Large intestine (tissue), 3 donors: ENCODE data around the gene FOXL1. TPM values are rescaled to one million over a fixed set of nuclear protein-coding genes. Genes with fewer than 3 reads are reported as not detected.

ENCODE experiments used
- DNase-seq, 2 donors: peaks; one replicate each; pipeline versions ENCODE4 v3.0.0 to v3.0.0-alpha.2; 2013
- H3K27ac ChIP-seq: one replicate; pipeline ENCODE4 v1.5.1; 2013; ENCODE audit warnings: low read length
- H3K27me3 ChIP-seq: 2 replicates; pipeline ENCODE4 v1.6.1; 2013; ENCODE audit warnings: low read length; ENCODE audit not compliant: control insufficient read depth, insufficient read depth
- H3K36me3 ChIP-seq: 2 replicates; pipeline ENCODE4 v1.6.1; 2013; ENCODE audit warnings: low read length; ENCODE audit not compliant: control insufficient read depth, insufficient read depth
- H3K4me1 ChIP-seq: one replicate; pipeline ENCODE4 v1.6.1; 2013; ENCODE audit warnings: low read length; ENCODE audit not compliant: control insufficient read depth, insufficient read depth
- H3K4me3 ChIP-seq: one replicate; pipeline ENCODE4 v1.5.1; 2013; ENCODE audit warnings: low read length
- H3K9me3 ChIP-seq: one replicate; pipeline ENCODE4 v1.6.1; 2013; ENCODE audit warnings: mild to moderate bottlenecking, low read depth, low read length, moderate library complexity; ENCODE audit not compliant: control insufficient read depth
- WGBS: methylation state at CpG from one replicate; pipeline ENCODE4 v1.1.5; 2013; ENCODE audit warnings: low lambda C conversion rate; ENCODE audit not compliant: insufficient coverage; 5-methylcytosine and 5-hydroxymethylcytosine counted together
- polyA plus RNA-seq: library from polyadenylated mRNA; unstranded; fragments of 120-200 nt; gene quantifications from one replicate; pipeline ENCODE4 v1.2.1, GENCODE V29; 2013

The FOXL1 gene
- polyA plus RNA-seq, 1 donor, result 5.1 TPM

DNA sequence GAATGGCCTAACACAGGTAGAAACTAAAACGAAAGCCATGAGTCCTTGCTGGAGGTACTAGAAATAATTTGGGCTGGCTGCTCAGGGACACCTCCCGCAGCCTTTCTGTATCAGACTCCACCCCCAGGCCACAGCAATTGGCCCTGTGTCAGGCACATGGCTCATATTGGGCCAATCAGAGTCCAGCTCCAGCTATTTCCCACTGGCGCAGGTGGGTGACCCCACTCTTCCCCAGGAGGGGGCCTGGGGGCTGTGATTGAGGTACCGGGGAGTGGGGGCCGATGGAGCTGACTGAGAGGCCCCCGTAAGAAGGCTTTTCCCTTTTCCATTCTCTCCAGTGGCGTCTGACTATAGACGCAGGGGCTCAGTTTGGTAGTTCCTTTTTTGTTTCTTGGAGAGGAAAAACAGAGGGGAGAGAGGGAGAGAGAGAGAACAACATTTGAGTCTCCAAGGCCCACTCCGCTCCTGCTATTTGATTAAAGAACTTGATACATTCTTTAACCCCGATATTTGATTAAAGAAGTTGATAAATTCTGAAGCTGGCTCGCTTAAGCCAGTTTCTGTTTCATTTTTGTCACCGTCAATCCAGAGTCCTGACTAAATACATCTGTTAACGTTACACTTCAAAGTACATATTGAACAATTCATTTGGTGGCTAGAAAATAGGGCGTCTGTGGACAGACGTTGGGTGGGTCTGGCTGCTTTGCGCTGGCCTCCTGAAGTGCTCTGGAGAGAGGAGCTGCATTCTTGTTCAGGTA is 26.3 kb downstream of the FOXL1 start:
- Histone ChIP-seq H3K4me3 (no peak overlapping the region), H3K27ac (no peak overlapping the region), H3K27me3 (peaks cover 14% of the 10 kb centered on the region), H3K36me3 (no peaks in the 10 kb centered on the region), H3K9me3 (no peaks in the 10 kb centered on the region), H3K4me1 (no peaks in the 10 kb centered on the region)
- WGBS, result 94% methylated on average over 2 of the region's 16 CpGs
- no peak for DNase-seq

DNA sequence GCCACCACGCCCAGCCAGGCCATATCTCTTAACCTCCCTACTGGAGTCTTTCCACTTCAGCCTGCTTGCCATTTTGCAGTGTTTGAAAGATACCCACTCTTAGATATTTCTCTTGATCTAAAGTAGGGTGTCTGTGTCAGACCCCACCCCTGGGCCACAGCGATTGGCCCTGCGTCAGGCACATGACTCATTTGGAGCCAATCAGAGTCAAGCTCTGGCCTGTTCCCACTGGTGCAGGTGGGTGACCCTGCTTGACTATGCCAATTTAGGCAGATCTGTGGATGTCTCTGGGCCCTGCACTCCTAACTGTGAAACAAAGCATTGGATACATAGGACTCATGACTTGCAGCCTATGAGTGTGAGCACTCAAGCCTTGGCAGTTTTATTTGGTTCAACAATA is 27.6 kb downstream of the FOXL1 start:
- no CpG with 5 or more reads among the region's 3 CpGs for WGBS

DNA sequence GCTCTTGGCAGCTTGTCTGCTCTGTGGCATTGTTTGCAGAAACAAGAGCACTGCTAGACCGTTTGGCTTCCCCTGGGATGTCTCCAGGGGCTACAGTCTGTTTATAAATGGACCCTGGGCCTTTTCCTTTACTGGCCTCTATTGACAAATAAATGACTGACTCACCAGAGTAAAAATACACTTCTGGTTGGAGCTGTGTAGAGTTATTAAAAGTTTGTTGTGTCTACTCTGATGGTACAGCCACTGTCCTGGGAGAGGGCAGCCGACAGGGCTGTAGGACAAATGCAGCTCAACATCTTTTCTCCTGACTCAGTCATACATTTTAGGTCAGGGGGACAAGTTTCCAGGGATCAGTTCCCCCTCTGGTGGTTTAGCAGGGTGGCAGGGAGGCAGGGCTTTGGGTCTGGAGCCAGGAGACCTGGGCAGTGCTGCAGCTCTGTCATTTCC is 30.0 kb downstream of the FOXL1 start:
- no CpG with 5 or more reads among the region's 2 CpGs for WGBS
- Histone ChIP-seq H3K36me3 (no peaks in the 10 kb centered on the region), H3K9me3 (no peaks in the 10 kb centered on the region), H3K27me3 (peaks cover 14% of the 10 kb centered on the region), H3K27ac (no peak overlapping the region), H3K4me1 (peaks cover 7% of the 10 kb centered on the region), H3K4me3 (no peak overlapping the region)
- no peak for DNase-seq

More for the DNA sequence above, 27.6 kb downstream of the FOXL1 start:
- Histone ChIP-seq H3K36me3 (no peaks in the 10 kb centered on the region), H3K27ac (no peak overlapping the region), H3K27me3 (peaks cover 14% of the 10 kb centered on the region), H3K9me3 (no peaks in the 10 kb centered on the region), H3K4me1 (peaks cover 3% of the 10 kb centered on the region), H3K4me3 (no peak overlapping the region)
- DNase-seq, result no peak

DNA sequence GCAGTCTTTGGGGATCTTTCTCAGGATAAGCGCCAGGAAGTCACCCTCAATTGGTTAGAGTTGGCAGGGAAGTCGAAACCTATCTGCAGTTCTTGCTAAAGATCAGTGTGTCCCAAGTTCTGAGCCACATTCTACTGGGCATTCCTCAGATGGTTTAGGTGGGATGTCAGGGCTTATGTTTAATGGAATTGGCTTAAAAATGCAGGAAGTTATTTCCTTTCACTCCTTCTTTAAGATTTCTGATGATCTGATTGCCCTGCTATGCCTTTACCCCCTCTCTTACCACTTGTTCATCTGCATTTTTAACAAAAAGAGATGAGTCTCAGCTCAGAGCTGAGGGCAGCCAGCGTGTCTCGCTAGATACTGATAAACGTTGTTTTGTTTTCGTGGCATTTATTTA is 30.8 kb downstream of the FOXL1 start:
- DNase-seq, result peak in 1 of 2 donors; percentile 14
- no peaks in the 10 kb centered on the region for H3K9me3 ChIP-seq
- H3K27ac ChIP-seq, result no peak overlapping the region
- H3K27me3 ChIP-seq, result peaks cover 12% of the 10 kb centered on the region
- no CpG with 5 or more reads among the region's 6 CpGs for WGBS
- H3K36me3 ChIP-seq, result no peaks in the 10 kb centered on the region
- no peak overlapping the region for H3K4me3 ChIP-seq
- H3K4me1 ChIP-seq, result peaks cover 7% of the 10 kb centered on the region

DNA sequence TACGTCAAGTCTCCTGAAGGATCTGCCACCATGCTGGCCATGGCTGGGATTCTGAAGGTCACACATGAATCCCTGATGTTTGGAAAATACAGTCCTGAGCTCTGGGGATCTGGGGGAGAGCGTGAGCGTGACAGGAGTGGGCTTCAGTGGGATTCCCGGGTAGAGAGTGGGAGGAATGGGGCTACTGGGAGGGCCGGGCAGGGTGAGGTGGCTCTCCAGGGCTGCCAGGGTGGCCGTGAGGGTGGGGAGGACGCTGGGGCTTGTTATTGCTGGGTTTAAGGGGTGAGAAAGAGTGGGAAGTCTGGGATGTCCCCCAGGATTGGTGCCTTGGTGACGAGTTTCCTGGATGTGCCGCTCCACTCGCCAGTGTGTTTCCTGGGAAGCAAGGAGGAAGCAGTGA is 31.3 kb downstream of the FOXL1 start:
- peaks cover 7% of the 10 kb centered on the region for H3K4me1 ChIP-seq
- H3K27me3 ChIP-seq, result peaks cover 6% of the 10 kb centered on the region
- no peak overlapping the region for H3K27ac ChIP-seq
- WGBS, result no CpG with 5 or more reads among the region's 10 CpGs
- no peak for DNase-seq
- H3K4me3 ChIP-seq, result no peak overlapping the region
- no peaks in the 10 kb centered on the region for H3K9me3 ChIP-seq
- no peaks in the 10 kb centered on the region for H3K36me3 ChIP-seq

DNA sequence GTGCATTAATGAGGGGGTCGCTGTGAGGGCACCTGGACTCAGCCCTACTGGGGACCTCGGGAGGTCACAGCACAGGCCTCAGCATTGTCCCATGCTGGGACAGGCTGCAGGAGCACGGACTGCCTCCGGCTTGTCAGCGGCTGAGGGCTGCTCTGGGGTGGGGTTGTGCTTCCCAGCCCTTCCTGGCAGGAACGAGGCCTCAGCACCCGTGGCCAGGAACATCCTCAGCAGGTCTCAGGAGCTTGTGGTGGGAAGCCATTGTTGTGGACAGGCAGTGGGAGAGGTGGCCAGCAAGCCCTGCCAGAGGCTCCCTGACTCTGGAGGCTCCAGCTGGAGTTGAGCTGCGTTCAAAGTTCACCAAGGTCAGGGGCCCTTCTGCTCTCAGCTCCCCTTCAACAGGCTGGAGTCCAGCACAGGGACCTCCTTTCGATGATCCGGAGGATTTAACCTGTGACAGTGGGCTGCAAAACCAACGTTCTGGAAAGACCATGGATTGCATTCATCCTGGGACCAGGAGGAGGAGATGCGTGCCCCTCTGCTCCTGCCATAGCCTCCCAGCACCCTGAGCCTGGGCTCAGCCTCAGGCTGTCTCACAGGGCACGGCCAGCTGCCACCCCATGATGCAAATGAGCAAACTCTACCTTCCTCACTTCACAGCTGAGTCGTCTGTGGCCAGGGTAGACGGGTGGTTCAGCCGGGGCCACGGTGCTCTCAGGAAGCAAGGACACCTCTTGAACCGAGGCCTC is 32.6 kb downstream of the FOXL1 start:
- no peak overlapping the region for H3K27ac ChIP-seq
- H3K9me3 ChIP-seq, result no peaks in the 10 kb centered on the region
- DNase-seq, result no peak
- no peak overlapping the region for H3K4me3 ChIP-seq
- peaks cover 7% of the 10 kb centered on the region for H3K4me1 ChIP-seq
- no peaks in the 10 kb centered on the region for H3K36me3 ChIP-seq
- no CpG with 5 or more reads among the region's 18 CpGs for WGBS
- H3K27me3 ChIP-seq, result peaks cover 6% of the 10 kb centered on the region

DNA sequence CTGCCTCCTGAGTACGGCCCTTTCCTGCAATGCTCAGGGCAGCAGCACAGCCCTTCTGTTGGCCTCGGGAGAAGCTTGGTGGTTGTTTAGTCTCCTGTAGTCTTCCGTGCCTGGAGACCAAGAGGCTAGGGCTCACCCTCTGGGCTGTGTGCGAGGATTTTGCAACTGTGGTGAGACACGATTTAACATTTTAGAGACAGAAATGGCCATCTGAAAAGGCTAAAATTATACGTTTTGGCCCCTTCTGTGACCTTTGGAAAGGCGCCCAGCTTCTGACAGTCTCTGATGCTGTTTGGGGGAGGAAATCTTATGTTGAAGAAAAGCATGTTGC is 33.1 kb downstream of the FOXL1 start:
- no CpG with 5 or more reads among the region's 7 CpGs for WGBS
- H3K27me3 ChIP-seq, result peaks cover 6% of the 10 kb centered on the region
- H3K36me3 ChIP-seq, result no peaks in the 10 kb centered on the region
- no peak overlapping the region for H3K27ac ChIP-seq
- no peak overlapping the region for H3K4me3 ChIP-seq
- no peaks in the 10 kb centered on the region for H3K9me3 ChIP-seq
- peak in 1 of 2 donors; percentile 11 for DNase-seq
- H3K4me1 ChIP-seq, result peaks cover 7% of the 10 kb centered on the region

DNA sequence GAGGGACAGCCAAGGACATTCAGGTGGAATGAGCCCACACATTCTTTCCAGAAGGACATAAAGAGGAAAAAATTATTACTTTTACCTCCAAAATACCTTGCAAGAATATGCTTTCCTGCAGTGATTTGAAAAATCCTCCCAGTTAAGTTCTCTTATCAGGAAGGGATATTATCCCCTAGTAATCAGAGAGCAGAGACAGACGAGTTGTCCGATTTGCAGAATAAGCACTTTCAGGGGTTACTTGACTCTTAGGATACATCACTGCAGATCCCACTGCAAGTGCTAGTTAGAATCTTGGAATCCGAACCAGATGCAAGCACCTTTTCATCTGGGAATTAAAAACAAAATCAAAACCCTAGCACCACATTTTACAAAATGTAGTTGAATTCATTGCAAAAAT is 33.6 kb downstream of the FOXL1 start:
- no peak for DNase-seq
- H3K9me3 ChIP-seq, result no peaks in the 10 kb centered on the region
- peaks cover 7% of the 10 kb centered on the region for H3K4me1 ChIP-seq
- no peak overlapping the region for H3K27ac ChIP-seq
- no peaks in the 10 kb centered on the region for H3K36me3 ChIP-seq
- peaks cover 6% of the 10 kb centered on the region for H3K27me3 ChIP-seq
- no peak overlapping the region for H3K4me3 ChIP-seq
- 100% methylated on average over 1 of the region's 3 CpGs for WGBS

DNA sequence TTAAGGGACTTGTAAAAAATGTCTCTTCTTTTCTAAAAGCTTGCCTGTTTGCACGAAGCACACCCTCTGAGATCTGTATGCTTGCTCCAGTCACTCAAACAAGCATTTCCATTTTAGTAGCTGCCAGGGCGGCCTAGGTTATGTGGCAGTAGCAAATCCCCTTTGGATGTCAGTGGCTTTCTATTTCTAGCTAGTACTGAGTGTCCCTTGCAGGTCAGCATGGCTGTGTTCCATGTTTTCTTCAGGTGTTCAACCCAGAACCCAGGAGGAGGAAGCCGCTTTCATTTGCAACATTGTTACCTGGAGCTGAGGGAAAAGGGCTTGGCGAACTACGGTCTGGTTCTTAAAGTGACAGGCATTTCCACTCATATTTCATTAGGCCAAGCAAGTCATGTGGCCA is 36.4 kb downstream of the FOXL1 start:
- no peak overlapping the region for H3K4me3 ChIP-seq
- DNase-seq, result no peak
- H3K36me3 ChIP-seq, result no peaks in the 10 kb centered on the region
- no CpG with 5 or more reads among the region's 5 CpGs for WGBS
- peaks cover 7% of the 10 kb centered on the region for H3K4me1 ChIP-seq
- no peaks in the 10 kb centered on the region for H3K9me3 ChIP-seq
- H3K27me3 ChIP-seq, result peaks cover 4% of the 10 kb centered on the region
- H3K27ac ChIP-seq, result no peak overlapping the region

DNA sequence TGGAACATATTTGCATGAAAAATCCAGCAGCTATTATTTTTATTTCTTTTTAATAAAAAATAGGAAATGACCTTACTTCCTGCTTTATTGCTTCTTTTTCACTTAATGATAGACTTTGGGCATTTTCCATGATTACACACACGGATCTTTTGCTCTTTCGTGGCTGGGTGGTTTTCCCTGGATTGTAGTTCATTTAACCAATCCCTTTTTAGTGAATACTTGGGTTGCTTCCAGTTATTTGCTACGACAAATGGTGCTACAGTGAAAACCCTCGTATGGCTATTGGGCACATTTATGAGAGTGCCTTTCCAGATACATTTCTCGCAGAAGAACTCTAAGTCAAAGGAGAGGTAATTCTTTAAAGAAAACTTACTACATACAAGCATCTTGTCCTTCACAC is 38.6 kb downstream of the FOXL1 start:
- no peaks in the 10 kb centered on the region for H3K4me1 ChIP-seq
- no peaks in the 10 kb centered on the region for H3K9me3 ChIP-seq
- no peak overlapping the region for H3K4me3 ChIP-seq
- H3K27me3 ChIP-seq, result peaks cover 2% of the 10 kb centered on the region
- WGBS, result 83% methylated on average over 3 of the region's 5 CpGs
- no peak overlapping the region for H3K27ac ChIP-seq
- no peak for DNase-seq
- no peaks in the 10 kb centered on the region for H3K36me3 ChIP-seq
